Endometrial microvascular endothelial cells (primary cell): ENCODE results near the gene DIS3L2. TPM values are rescaled to one million over a fixed set of nuclear protein-coding genes. Genes with fewer than 3 reads are reported as not detected.

ENCODE experiments used
- in situ Hi-C: cut with HindIII; loops from 2 replicates; pipeline ENCODE4 v1.10.0; 2017; ENCODE audit warnings: low sequenced_read_pairs, low pct_unique_long_range_greater_than_20kb; ENCODE audit errors: inconsistent ontology term
- total RNA-seq: library from RNA; depleted of rRNA; stranded (reverse); fragments of >200 nt; gene quantifications from one replicate; pipeline ENCODE4 v1.2.3, GENCODE V29; 2015; ENCODE audit errors: inconsistent ontology term

DIS3L2 gene
- total RNA-seq, 1 donor from 2014 or later = 25.8 TPM

GRCh38 chr2:231992888-231993287, 31.4 kb downstream of the DIS3L2 start:
- in situ Hi-C loops = no loop called here

- in situ Hi-C loops = no loop called here
These were observed 35.5 kb downstream of the DIS3L2 start for GRCh38 chr2:231996797-231997540.

- in situ Hi-C loops = no loop called here
These were observed 36.5 kb downstream of the DIS3L2 start for GRCh38 chr2:231998046-231998445.

- in situ Hi-C loops = no loop called here
These were observed 38.9 kb downstream of the DIS3L2 start for GRCh38 chr2:232000439-232000838.

GRCh38 chr2:232001073-232001472, 39.6 kb downstream of the DIS3L2 start:
- in situ Hi-C loops = no loop called here

GRCh38 chr2:232006253-232006652, 44.7 kb downstream of the DIS3L2 start:
- in situ Hi-C loops = no loop called here

GRCh38 chr2:232008907-232009638, 47.6 kb downstream of the DIS3L2 start:
- in situ Hi-C loops = no loop called here

GRCh38 chr2:232009639-232010274, 48.2 kb downstream of the DIS3L2 start:
- in situ Hi-C loops = no loop called here

- in situ Hi-C loops = no loop called here
These were observed 52.3 kb downstream of the DIS3L2 start for GRCh38 chr2:232013701-232014353.

- in situ Hi-C loops = no loop called here
These were observed 53.2 kb downstream of the DIS3L2 start for GRCh38 chr2:232014681-232015080.

- in situ Hi-C loops = no loop called here
These were observed 56.7 kb downstream of the DIS3L2 start for GRCh38 chr2:232018181-232018580.

- in situ Hi-C loops = no loop called here
These were observed 61.2 kb downstream of the DIS3L2 start for GRCh38 chr2:232022718-232023117.

GRCh38 chr2:232023426-232023825, 61.9 kb downstream of the DIS3L2 start:
- in situ Hi-C loops = no loop called here

- in situ Hi-C loops = no loop called here
These were observed 62.9 kb downstream of the DIS3L2 start for GRCh38 chr2:232024457-232024856.

- in situ Hi-C loops = no loop called here
These were observed 65.4 kb downstream of the DIS3L2 start for GRCh38 chr2:232026910-232027309.

GRCh38 chr2:232027530-232027929, 66.0 kb downstream of the DIS3L2 start:
- in situ Hi-C loops = no loop called here

- in situ Hi-C loops = no loop called here
These were observed 66.6 kb downstream of the DIS3L2 start for GRCh38 chr2:232028071-232028470.

GRCh38 chr2:232028631-232029030, 67.1 kb downstream of the DIS3L2 start:
- in situ Hi-C loops = no loop called here

GRCh38 chr2:232029346-232029745, 67.8 kb downstream of the DIS3L2 start:
- in situ Hi-C loops = no loop called here
